Measurements from ENCODE around the gene MRE11.

DNA sequence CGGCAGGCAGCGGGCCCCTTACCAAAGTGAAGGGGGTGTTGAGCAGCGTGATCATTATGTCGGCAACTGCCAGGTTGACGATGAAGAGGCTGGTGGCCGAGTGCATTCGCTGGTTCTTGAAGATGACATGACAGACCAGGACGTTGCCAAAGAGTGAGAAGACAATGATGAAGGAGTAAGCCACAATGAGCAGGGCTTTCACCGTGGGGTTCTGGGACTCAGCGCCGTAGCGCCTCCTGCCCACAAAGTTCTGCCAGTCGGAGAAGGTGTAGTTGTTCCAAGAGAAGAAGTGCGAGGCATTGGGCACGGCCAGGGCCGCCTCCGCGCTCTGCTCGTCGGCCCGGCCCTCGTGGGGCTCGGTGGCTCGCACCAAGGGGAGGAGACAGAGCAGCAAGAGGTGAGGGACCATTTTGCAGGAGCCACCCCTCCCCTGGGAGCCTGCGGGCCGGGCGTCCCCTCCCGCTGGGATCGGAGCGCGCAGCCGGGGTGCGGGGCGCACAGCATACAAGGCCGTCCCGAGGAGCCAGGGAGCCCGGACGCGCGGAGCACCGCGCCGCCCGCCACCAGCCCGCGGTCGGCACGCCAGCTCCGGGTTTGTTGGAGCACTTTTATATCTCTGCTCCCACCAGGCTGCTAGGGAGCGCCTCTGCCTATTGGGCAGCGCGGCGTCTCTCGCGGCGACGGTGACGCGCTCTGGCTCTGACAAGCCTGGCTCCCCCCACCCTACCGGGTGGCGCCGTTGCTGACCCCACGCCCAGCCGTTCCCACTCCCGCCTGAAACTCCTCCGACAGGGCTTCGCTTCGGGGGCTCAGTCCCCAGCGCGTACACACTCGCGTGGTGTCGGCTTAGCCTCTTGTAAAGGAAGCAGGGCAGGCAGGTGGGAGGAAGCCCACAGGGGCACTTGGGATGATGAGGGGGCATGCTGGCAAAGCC, 92.5 kb downstream of the MRE11 start, which contains the start of gene GPR83:
- TF ChIP-seq ZFP3 (CRISPR knock-in tag; IDR thresholded peaks at IDR 0.05) (no peak), ARNTL (CRISPR knock-in tag; IDR thresholded peaks at IDR 0.05; ENCODE audit: borderline replicate concordance, low read depth) (no peak), RARB (CRISPR knock-in tag; IDR thresholded peaks at IDR 0.05) (no peak)
- TF ChIP-seq, protein P1, sequence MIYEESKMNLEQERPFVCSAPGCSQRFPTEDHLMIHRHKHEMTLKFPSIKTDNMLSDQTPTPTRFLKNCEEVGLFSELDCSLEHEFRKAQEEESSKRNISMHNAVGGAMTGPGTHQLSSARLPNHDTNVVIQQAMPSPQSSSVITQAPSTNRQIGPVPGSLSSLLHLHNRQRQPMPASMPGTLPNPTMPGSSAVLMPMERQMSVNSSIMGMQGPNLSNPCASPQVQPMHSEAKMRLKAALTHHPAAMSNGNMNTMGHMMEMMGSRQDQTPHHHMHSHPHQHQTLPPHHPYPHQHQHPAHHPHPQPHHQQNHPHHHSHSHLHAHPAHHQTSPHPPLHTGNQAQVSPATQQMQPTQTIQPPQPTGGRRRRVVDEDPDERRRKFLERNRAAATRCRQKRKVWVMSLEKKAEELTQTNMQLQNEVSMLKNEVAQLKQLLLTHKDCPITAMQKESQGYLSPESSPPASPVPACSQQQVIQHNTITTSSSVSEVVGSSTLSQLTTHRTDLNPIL (CRISPR knock-in tag; IDR thresholded peaks at IDR 0.05; ENCODE audit: low read depth): no peak
- TF ChIP-seq, protein P2, sequence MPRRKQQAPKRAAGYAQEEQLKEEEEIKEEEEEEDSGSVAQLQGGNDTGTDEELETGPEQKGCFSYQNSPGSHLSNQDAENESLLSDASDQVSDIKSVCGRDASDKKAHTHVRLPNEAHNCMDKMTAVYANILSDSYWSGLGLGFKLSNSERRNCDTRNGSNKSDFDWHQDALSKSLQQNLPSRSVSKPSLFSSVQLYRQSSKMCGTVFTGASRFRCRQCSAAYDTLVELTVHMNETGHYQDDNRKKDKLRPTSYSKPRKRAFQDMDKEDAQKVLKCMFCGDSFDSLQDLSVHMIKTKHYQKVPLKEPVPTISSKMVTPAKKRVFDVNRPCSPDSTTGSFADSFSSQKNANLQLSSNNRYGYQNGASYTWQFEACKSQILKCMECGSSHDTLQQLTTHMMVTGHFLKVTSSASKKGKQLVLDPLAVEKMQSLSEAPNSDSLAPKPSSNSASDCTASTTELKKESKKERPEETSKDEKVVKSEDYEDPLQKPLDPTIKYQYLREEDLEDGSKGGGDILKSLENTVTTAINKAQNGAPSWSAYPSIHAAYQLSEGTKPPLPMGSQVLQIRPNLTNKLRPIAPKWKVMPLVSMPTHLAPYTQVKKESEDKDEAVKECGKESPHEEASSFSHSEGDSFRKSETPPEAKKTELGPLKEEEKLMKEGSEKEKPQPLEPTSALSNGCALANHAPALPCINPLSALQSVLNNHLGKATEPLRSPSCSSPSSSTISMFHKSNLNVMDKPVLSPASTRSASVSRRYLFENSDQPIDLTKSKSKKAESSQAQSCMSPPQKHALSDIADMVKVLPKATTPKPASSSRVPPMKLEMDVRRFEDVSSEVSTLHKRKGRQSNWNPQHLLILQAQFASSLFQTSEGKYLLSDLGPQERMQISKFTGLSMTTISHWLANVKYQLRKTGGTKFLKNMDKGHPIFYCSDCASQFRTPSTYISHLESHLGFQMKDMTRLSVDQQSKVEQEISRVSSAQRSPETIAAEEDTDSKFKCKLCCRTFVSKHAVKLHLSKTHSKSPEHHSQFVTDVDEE (CRISPR knock-in tag; IDR thresholded peaks at IDR 0.05): no peak

All from SK-N-SH treated with all-trans-retinoic acid at 6 μM for 48 hours (cell line).